Activated CD4-positive, alpha-beta T cell treated with anti-CD3 and anti-CD28 coated beads for 24 hours (primary cell): Measurements from ENCODE around the gene LINGO1.

Experiments
- DNase-seq, 2 donors: peaks; one replicate each; pipeline ENCODE4 v3.0.0-alpha.2; 2020; ENCODE audit warnings: low read depth in 2 of 2

LINGO1 gene

GRCh38 chr15:77633134-77633912, 611 bp upstream of the LINGO1 start:
- DNase-seq = peak; percentile 33 to 70

- no peak for DNase-seq
These were observed 773 bp downstream of the LINGO1 start for GRCh38 chr15:77631745-77632533.

- no peak for DNase-seq
These were observed 1.6 kb downstream of the LINGO1 start for GRCh38 chr15:77630956-77631744.

- no peak for DNase-seq
These were observed 2.7 kb downstream of the LINGO1 start for GRCh38 chr15:77630056-77630455.

GRCh38 chr15:77629070-77630030, 3.4 kb downstream of the LINGO1 start:
- no peak for DNase-seq

- DNase-seq = no peak
These were observed 4.7 kb downstream of the LINGO1 start for GRCh38 chr15:77628010-77628409.

- no peak for DNase-seq
These were observed 5.1 kb downstream of the LINGO1 start for GRCh38 chr15:77627581-77627980.

GRCh38 chr15:77627067-77627466, 5.6 kb downstream of the LINGO1 start:
- no peak for DNase-seq

GRCh38 chr15:77626002-77626401, 6.7 kb downstream of the LINGO1 start:
- no peak for DNase-seq

- DNase-seq = no peak
These were observed 7.3 kb downstream of the LINGO1 start for GRCh38 chr15:77625376-77625775.

GRCh38 chr15:77624868-77625267, 7.8 kb downstream of the LINGO1 start:
- DNase-seq = no peak

- DNase-seq = no peak
These were observed 8.8 kb downstream of the LINGO1 start for GRCh38 chr15:77623755-77624524.

GRCh38 chr15:77622934-77623754, 9.6 kb downstream of the LINGO1 start:
- DNase-seq = no peak

GRCh38 chr15:77622209-77622933, 10.3 kb downstream of the LINGO1 start:
- no peak for DNase-seq

GRCh38 chr15:77621847-77622208, 10.9 kb downstream of the LINGO1 start:
- DNase-seq = no peak

GRCh38 chr15:77620960-77621647, 11.6 kb downstream of the LINGO1 start:
- DNase-seq = no peak

- no peak for DNase-seq
These were observed 12.4 kb downstream of the LINGO1 start for GRCh38 chr15:77620297-77620696.

- DNase-seq = no peak
These were observed 12.8 kb downstream of the LINGO1 start for GRCh38 chr15:77619883-77620282.
